Neural crest cell (in vitro differentiated cells): ENCODE data around the gene NLN. TPM values are rescaled to one million over a fixed set of nuclear protein-coding genes. Genes with fewer than 3 reads are reported as not detected.

Experiments used
- DNase-seq: peaks from one replicate; pipeline ENCODE4 v3.0.0; 2021; ENCODE audit warnings: low read depth, mixed read lengths, low spot score
- H3K27ac Mint-ChIP-seq: one replicate; pipeline ENCODE4 v1.8.0; 2021; ENCODE audit warnings: mild to moderate bottlenecking, mixed read lengths; ENCODE audit not compliant: unreplicated experiment
- H3K27me3 Mint-ChIP-seq: 2 replicates; pipeline ENCODE4 v1.8.0; 2021; ENCODE audit warnings: low read depth, mild to moderate bottlenecking, mixed read lengths
- H3K36me3 Mint-ChIP-seq: 2 replicates; pipeline ENCODE4 v1.8.0; 2021; ENCODE audit warnings: low read depth, mild to moderate bottlenecking, mixed read lengths
- H3K4me1 Mint-ChIP-seq: 2 replicates; pipeline ENCODE4 v1.8.0; 2021; ENCODE audit warnings: mixed read lengths
- H3K4me3 Mint-ChIP-seq: one replicate; pipeline ENCODE4 v1.8.0; 2021; ENCODE audit warnings: mild to moderate bottlenecking, mixed read lengths
- H3K9me3 Mint-ChIP-seq: 2 replicates; pipeline ENCODE4 v1.8.0; 2021; ENCODE audit warnings: mixed read lengths
- CTCF ChIP-seq: fragments of 200-600 bp; sonication (generic); conservative IDR thresholded peaks from 2 replicates; pipeline ENCODE4 v1.5.0; 2021; ENCODE audit warnings: antibody characterized with exemption, mild to moderate bottlenecking
- total RNA-seq: library from RNA; stranded (reverse); gene quantifications from 2 replicates; pipeline ENCODE4 v1.2.1, GENCODE V29; 2021

NLN gene
- total RNA-seq, 1 donor from 2014 or later = 51.7 TPM

DNA sequence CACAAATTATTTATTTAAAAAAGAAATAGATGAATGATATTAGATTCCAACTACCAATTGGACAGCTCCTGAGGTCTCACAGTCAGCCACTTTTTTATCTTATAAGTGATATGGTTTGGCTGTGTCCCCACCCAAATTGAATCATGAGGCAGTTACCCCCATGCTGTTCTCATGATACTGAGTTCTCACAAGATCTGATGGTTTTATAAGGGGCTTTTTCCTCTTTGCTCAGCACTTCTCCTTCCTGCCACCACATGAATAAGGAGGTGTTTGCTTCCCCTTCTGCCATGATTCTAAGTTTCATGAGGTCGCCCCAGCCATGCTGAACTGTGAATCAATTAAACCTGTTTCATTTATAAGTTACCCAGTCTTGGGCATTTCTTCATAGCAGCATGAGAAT lies 12.9 kb downstream of the NLN start:
- no peak for DNase-seq
- H3K4me3 Mint-ChIP-seq = no peak overlapping the region
- no peak overlapping the region for H3K27ac Mint-ChIP-seq
- H3K36me3 Mint-ChIP-seq = peaks cover 9% of the 10 kb centered on the region
- H3K27me3 Mint-ChIP-seq = no peaks in the 10 kb centered on the region
- H3K4me1 Mint-ChIP-seq = no peaks in the 10 kb centered on the region
- peaks cover 3% of the 10 kb centered on the region for H3K9me3 Mint-ChIP-seq
- TF ChIP-seq CTCF = no peak

DNA sequence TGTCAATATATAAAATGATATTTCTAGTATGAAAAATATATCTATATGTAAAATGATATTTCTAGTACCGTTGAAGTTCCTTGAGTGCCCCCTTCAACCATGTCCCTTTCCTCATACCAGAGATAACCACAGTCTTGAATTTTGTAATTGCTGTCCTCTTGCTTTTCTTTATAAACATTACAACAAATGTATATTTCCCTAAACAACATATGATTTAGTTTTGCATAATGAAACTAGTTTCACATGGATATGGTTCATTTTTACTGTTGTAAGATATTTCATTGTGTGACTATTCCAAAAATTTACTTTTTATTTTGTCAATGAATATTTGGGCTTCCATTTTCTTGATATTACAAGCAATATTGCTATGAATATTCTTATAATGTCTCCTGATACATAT lies 14.0 kb downstream of the NLN start:
- no peak for DNase-seq
- H3K4me3 Mint-ChIP-seq = no peak overlapping the region
- no peak for TF ChIP-seq CTCF
- peaks cover 4% of the 10 kb centered on the region for H3K36me3 Mint-ChIP-seq
- no peaks in the 10 kb centered on the region for H3K27me3 Mint-ChIP-seq
- H3K9me3 Mint-ChIP-seq = peaks cover 3% of the 10 kb centered on the region
- no peaks in the 10 kb centered on the region for H3K4me1 Mint-ChIP-seq
- no peak overlapping the region for H3K27ac Mint-ChIP-seq

GRCh38 chr5:65737842-65738241 lies 15.8 kb downstream of the NLN start:
- peaks cover 4% of the 10 kb centered on the region for H3K4me1 Mint-ChIP-seq
- H3K4me3 Mint-ChIP-seq = no peak overlapping the region
- H3K27me3 Mint-ChIP-seq = no peaks in the 10 kb centered on the region
- TF ChIP-seq CTCF = no peak
- peaks cover 5% of the 10 kb centered on the region for H3K36me3 Mint-ChIP-seq
- H3K27ac Mint-ChIP-seq = no peak overlapping the region
- H3K9me3 Mint-ChIP-seq = peaks cover 3% of the 10 kb centered on the region
- no peak for DNase-seq

DNA sequence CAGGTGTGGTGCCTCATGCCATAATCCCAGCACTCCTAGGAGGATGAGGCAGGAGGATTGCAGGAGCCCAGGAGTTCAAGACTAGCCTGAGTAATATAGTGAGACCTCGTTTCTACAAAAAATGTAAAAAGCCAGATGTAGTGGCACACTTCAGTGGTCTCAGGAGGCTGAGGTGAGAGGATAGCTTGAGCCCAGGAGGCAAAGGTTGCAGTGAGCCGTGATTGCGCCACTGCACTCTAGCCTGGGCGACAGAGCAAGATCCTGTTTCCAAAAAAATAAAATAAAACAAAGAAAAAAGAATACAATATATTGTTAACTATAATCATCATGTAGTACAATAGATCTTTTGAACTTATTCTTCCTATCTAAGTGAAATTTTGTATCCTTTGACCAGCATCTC lies 16.3 kb downstream of the NLN start:
- Mint-ChIP-seq H3K4me3 (no peak overlapping the region), H3K27me3 (no peaks in the 10 kb centered on the region), H3K9me3 (peaks cover 3% of the 10 kb centered on the region), H3K4me1 (peaks cover 5% of the 10 kb centered on the region), H3K27ac (peak overlapping the region; percentile 62), H3K36me3 (peaks cover 6% of the 10 kb centered on the region)
- DNase-seq = no peak
- no peak for TF ChIP-seq CTCF

GRCh38 chr5:65739162-65739561 lies 17.2 kb downstream of the NLN start:
- peaks cover 5% of the 10 kb centered on the region for H3K4me1 Mint-ChIP-seq
- H3K4me3 Mint-ChIP-seq = no peak overlapping the region
- H3K36me3 Mint-ChIP-seq = peaks cover 6% of the 10 kb centered on the region
- H3K27ac Mint-ChIP-seq = no peak overlapping the region
- no peaks in the 10 kb centered on the region for H3K27me3 Mint-ChIP-seq
- peaks cover 3% of the 10 kb centered on the region for H3K9me3 Mint-ChIP-seq
- no peak for TF ChIP-seq CTCF
- DNase-seq = no peak
